Fibroblast of pulmonary artery (primary cell): Measurements from ENCODE around the gene RFPL1.
"Not testable (repeated sequence)": the region's sequence is repeated elsewhere in the genome, so short reads cannot be mapped to it uniquely, and the experiment has no call there.

ENCODE experiments used
- DNase-seq: peaks from one replicate; pipeline ENCODE4 v3.0.0-alpha.2; 2010; ENCODE audit warnings: low read depth
- H3K4me3 ChIP-seq: replicated peaks from 2 replicates; pipeline ENCODE4 v1.5.1; 2011; ENCODE audit warnings: low read depth, mild to moderate bottlenecking, control low read depth, low read length, moderate library complexity
- CTCF ChIP-seq: IDR thresholded peaks from 2 replicates; pipeline ENCODE4 v1.5.1; 2011; ENCODE audit warnings: mild to moderate bottlenecking, control low read depth, low read length, inconsistent platforms; ENCODE audit errors: missing control alignments

Gene RFPL1

DNA sequence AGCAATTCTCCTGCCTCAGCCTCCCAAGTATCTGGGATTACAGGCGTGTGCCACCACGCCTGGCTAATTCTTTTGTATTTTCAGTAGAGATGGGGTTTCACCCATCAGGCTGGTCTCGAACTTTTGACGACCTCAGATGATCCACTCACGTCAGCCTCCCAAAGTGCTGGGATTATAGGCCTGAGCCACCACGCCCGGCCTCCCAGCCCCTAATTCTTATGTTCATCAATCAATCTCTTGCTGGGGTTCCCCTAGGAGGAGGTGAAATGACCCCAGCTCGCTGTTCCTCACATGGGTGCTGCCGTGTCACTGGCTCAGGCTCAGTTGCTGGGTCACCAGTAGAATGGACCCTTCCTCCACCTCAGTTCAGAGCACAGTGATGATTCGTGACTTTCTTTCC is at the start of gene RFPL1:
Gene RFPL1 (plus strand): TSS at position 301 of the 400 bp plus-strand sequence.
- not testable (repeated sequence) for DNase-seq, H3K4me3 ChIP-seq

GRCh38 chr22:29388759-29389090 is 49.7 kb upstream of the RFPL1 start:
- TF ChIP-seq CTCF = no peak
- peak overlapping the region; percentile 86 for H3K4me3 ChIP-seq
- DNase-seq = no peak

- H3K4me3 ChIP-seq = no peak overlapping the region
- no peak for DNase-seq
- no peak for TF ChIP-seq CTCF
These were observed 48.1 kb upstream of the RFPL1 start for GRCh38 chr22:29390270-29390669.

DNA sequence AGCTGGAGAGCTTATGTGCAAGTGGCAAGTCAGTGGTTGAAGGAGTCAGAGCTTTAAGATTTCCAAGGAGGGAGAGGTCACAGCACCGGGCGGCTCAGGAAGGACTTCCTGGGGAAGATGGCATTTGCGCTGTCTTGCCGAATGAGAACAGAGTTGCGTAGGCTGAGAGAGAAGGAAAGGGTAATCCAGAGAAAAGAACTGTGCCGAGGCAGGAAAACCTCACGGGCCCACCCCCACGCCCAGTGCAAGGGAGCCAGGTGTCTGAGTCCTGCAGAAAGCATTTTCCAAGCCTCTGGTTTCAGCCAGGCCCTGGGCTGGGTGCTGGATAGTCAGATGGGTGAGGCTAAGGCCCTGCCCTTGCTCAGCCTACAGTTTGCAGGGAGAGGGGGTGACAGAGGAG is 46.8 kb upstream of the RFPL1 start:
- no peak for TF ChIP-seq CTCF
- no peak for DNase-seq
- no peak overlapping the region for H3K4me3 ChIP-seq

GRCh38 chr22:29393019-29393608 is 45.3 kb upstream of the RFPL1 start:
- TF ChIP-seq CTCF = no peak
- DNase-seq = no peak
- H3K4me3 ChIP-seq = no peak overlapping the region

DNA sequence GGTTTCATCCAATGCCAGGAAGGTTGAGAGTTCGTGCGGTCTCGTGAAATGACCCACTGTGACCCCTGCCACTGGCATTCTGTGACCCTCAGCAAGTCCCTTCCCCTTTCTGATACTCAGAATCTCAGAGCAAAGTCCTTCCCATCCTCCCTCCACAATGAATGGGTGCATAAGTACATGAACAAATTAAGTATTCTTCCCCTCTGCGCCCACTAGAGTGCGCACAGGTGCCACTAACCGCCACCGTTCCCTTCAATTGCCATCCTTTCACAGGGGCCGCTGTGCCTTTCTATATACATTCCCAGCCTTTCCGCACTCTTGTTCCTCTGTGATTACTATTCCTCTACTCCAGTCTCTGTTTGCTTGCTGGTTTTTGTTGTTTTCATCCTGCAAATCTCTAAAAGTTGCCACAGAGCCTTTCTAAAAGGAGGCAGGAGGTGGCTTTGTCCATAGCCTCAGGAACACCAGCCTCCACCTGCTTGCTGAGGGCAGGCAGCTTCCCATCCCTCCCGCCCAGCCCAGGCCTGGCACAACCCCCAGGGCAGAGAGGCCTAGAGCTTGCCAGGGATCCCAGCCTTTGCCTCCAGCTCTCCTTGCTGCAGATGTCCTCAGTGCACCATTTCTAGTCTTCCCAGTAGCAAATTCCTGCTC is 43.3 kb upstream of the RFPL1 start:
- no peak overlapping the region for H3K4me3 ChIP-seq
- TF ChIP-seq CTCF = peak; percentile 86
- DNase-seq = peak; percentile 81

DNA sequence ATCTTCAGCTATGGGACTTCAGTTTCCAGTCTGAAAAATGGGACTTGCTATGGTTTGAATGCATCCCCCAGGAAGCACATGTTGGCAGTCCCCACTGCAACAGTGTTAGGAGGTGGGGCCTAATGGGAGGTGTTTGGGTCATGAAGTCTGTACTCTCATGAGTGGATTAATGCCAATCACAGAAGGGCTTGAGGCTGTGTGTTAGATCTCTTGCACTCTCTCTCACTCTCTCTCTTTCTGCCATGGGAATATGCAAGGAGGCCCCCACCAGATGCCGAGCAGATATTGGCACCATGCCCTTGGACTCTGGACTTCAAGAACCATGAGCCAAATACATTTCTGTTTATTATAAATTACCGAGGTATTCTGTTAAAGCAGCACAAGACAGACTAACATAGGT is 42.3 kb upstream of the RFPL1 start:
- DNase-seq = no peak
- no peak overlapping the region for H3K4me3 ChIP-seq
- no peak for TF ChIP-seq CTCF
